GM12878 (cell line): ENCODE measurements around the gene IDI2. TPM values are rescaled to one million over a fixed set of nuclear protein-coding genes. Genes with fewer than 3 reads are reported as not detected.

Source experiments
- ATAC-seq: fragments of 200-7000 bp; cut with Tn5 transposase; 3 replicates; pipeline ENCODE4 v1.9.1; 2020; ENCODE audit warnings: mild to moderate bottlenecking, moderate library complexity
- BruUV-seq: library from RNA; stranded (reverse); fragments of 400-500 nt; replicated peaks from 2 replicates; lab custom pipeline; 2021; lab: Mats Ljungman, UMichigan
- CTCF ChIA-PET: fragments of 300-600 bp; sonication (Branson Sonifier 250); formaldehyde crosslinking; extraction: SDS; loops from one replicate; lab custom pipeline; 2021; ENCODE audit warnings: inconsistent platforms; lab: Yijun Ruan, JAX
- POLR2A ChIA-PET: fragments of 350-600 bp; formaldehyde crosslinking; extraction: SDS; loops from one replicate; lab custom pipeline; 2021; ENCODE audit warnings: inconsistent platforms; lab: Charles Lee
- RAD21 ChIA-PET: fragments of 300-600 bp; sonication (Branson Sonifier 250); formaldehyde crosslinking; loops from one replicate; lab custom pipeline; 2023; ENCODE audit warnings: antibody characterized with exemption; ENCODE audit not compliant: unreplicated experiment; lab: Charles Lee
- SMC1A ChIA-PET: fragments of 300-600 bp; sonication (Branson Sonifier 250); formaldehyde crosslinking; loops from one replicate; lab custom pipeline; 2023; ENCODE audit not compliant: unreplicated experiment, uncharacterized antibody; lab: Charles Lee
- DNase-seq: peaks from one replicate; pipeline ENCODE4 v3.0.0-alpha.2; 2011; ENCODE audit warnings: low read depth, low spot score
- FAIRE-seq: peaks from 3 replicates; lab custom pipeline; 2011; peaks lifted over from hg19 to GRCh38; lab: Jason Lieb, UNC
- H2AFZ ChIP-seq: 2 replicates; pipeline ENCODE4 v1.6.0; 2011; ENCODE audit warnings: low read depth, low read length, control low read depth; ENCODE audit not compliant: control insufficient read depth
- H3K27ac ChIP-seq: 2 replicates; pipeline ENCODE4 v1.5.1; 2011; ENCODE audit warnings: control low read depth; ENCODE audit not compliant: control insufficient read depth, insufficient read depth
- H3K27me3 ChIP-seq, 2 experiments: replicated peaks in 1 of 2; 2 replicates each; pipeline versions ENCODE4 v1.6.0 to v1.6.1; 2011; ENCODE audit warnings: low read length in 1 of 2; ENCODE audit not compliant: control insufficient read depth in 2 of 2, insufficient read depth in 2 of 2
- H3K36me3 ChIP-seq, 2 experiments: 2 replicates each; pipeline ENCODE4 v1.5.1; 2011; ENCODE audit warnings: low read length in 1 of 2; ENCODE audit not compliant: control insufficient read depth in 2 of 2, insufficient read depth in 2 of 2
- H3K4me1 ChIP-seq: 2 replicates; pipeline ENCODE4 v1.6.1; 2011; ENCODE audit warnings: mild to moderate bottlenecking, low read length, moderate library complexity, mixed read lengths; ENCODE audit not compliant: control insufficient read depth, insufficient read depth
- H3K4me2 ChIP-seq: 2 replicates; pipeline ENCODE4 v1.6.0; 2011; ENCODE audit warnings: control low read depth; ENCODE audit not compliant: control insufficient read depth, insufficient read depth
- H3K4me3 ChIP-seq: fragments of 200-600 bp; sonication (generic); 2 replicates; pipeline ENCODE4 v1.5.1; 2016
- H3K79me2 ChIP-seq: 2 replicates; pipeline ENCODE4 v1.6.0; 2011; ENCODE audit warnings: low read length; ENCODE audit not compliant: control insufficient read depth, insufficient read depth
- H3K9ac ChIP-seq: 2 replicates; pipeline ENCODE4 v1.8.0; 2011; ENCODE audit warnings: low read length, control low read depth, mixed read lengths; ENCODE audit not compliant: control insufficient read depth, insufficient read depth
- H3K9me3 ChIP-seq: replicated peaks from 3 replicates; pipeline ENCODE4 v1.5.1; 2011; ENCODE audit warnings: mild to moderate bottlenecking, low read length; ENCODE audit not compliant: control insufficient read depth, insufficient read depth
- H4K20me1 ChIP-seq: 2 replicates; pipeline ENCODE4 v1.6.0; 2011; ENCODE audit not compliant: control insufficient read depth, insufficient read depth
- RAD21 ChIP-seq: IDR thresholded peaks from 2 replicates; pipeline ENCODE4 v1.6.1; 2011; ENCODE audit warnings: mild to moderate bottlenecking, low read depth, low read length, moderate library complexity; ENCODE audit not compliant: insufficient read depth
- SMC3 ChIP-seq: IDR thresholded peaks from 2 replicates; pipeline ENCODE4 v1.6.1; 2011; ENCODE audit warnings: low read length, improper control_type of control experiment, borderline replicate concordance
- WGBS: methylation state at CpG from one replicate; pipeline ENCODE4 v1.1.6; 2016; ENCODE audit warnings: low lambda C conversion rate; ENCODE audit not compliant: insufficient replicate concordance, insufficient coverage; ENCODE audit errors: missing lambda C conversion rate; 5-methylcytosine and 5-hydroxymethylcytosine counted together
- in situ Hi-C: fragments of 300-500 bp; cut with MboI; formaldehyde crosslinking; loops from 9 replicates; pipeline ENCODE4 v1.14.3; 2018; ENCODE audit warnings: mixed read lengths
- intact Hi-C: fragments of 100-400 bp; cut with micrococcal nuclease; formaldehyde crosslinking; loops from one replicate; pipeline ENCODE4 v1.14.2; 2022; ENCODE audit not compliant: unreplicated experiment
- polyA plus RNA-seq, 11 experiments: library from polyadenylated mRNA; depleted of rRNA in 4 of 11; unstranded in 6 of 11; stranded (reverse) in 5 of 11; fragments of >200 nt; fragmentation: Nextera tagmentation in 4 of 11; fragmentation: Illumina TruSeq in 1 of 11; extraction: Ambion mirVana in 4 of 11; extraction: Trizol in 1 of 11; gene quantifications; 1 replicate in 1 of 11; 2 replicates in 10 of 11; pipeline versions ENCODE4 v1.2.1 to v1.2.3, GENCODE V29; 2011 to 2016; ENCODE audit warnings: inconsistent platforms in 2 of 11, missing spikeins in 2 of 11, low read depth in 1 of 11
- total RNA-seq, 4 experiments: library from RNA; depleted of rRNA in 3 of 4; stranded (reverse); fragments of >200 nt in 3 of 4; fragmentation: Illumina TruSeq in 1 of 4; extraction: Trizol in 1 of 4; gene quantifications; 2 replicates each; pipeline versions ENCODE4 v1.2.1 to v1.2.3, GENCODE V29; 2013 to 2021
- TF ChIP-seq, protein P1 (sequence below), 3 experiments: IDR thresholded peaks in 2 of 3; conservative IDR thresholded peaks in 1 of 3; 2 replicates each; pipeline ENCODE4 v1.5.1; 2011; ENCODE audit warnings: low read depth in 3 of 3, low read length in 3 of 3, mild to moderate bottlenecking in 3 of 3, control low read depth in 2 of 3, moderate library complexity in 2 of 3, inconsistent platforms in 1 of 3, mixed read lengths in 1 of 3; ENCODE audit not compliant: control insufficient read depth in 2 of 3, insufficient read depth in 1 of 3; ENCODE audit errors: extremely low read depth in 1 of 3
- TF ChIP-seq, protein P2 (sequence below): fragments of 450-650 bp; IDR thresholded peaks from 2 replicates; pipeline ENCODE4 v1.6.1; 2016; ENCODE audit warnings: mild to moderate bottlenecking, moderate library complexity, borderline replicate concordance
- TF ChIP-seq, protein P3 (sequence below): fragments of 450-650 bp; IDR thresholded peaks from 2 replicates; pipeline ENCODE4 v1.6.1; 2017; ENCODE audit warnings: antibody characterized with exemption, mild to moderate bottlenecking, moderate library complexity

The IDI2 gene
- total and polyA plus RNA-seq, 10 of the 15 experiments (the other 5 are each of a cell fraction or from before 2014, with no cell fraction given), result 0.06 TPM; not detected in 9

DNA sequence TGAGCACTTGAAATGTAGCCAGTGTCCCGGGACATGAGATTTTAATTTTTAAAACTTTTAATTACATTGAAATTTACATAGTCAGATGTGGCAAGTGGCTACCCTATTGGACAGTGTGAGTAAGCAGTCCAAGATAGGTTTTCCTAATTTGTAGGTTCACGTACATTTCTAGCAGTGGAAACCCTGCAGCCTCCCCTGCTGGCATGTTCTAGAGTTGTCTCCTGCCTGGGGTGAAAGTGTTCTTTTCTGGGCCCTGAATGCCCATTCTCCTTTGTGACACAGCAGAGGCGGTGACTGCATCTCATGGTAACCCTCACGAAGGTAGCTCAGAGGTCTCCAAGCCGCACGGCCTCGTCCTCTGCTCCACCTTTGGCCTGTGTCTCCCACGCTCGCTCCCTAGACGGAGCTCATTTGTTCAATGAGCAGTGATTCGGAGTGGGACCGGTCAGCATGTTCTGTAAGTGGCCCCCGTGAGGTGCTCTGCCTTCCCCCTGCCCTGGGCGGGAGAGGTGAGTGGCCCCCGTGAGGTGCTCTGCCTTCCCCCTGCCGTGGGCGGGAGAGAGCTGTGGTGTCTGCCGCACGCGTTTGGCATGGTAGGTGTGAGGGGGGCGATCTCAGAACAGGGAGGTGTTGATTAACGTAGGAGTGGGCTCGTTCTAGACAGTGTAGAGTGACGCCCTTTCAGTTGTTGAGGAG is 48.5 kb upstream of the IDI2 start:
- Histone ChIP-seq H3K79me2 (no peaks in the 10 kb centered on the region; the same call in 1 of the 2 replicates), H3K9ac (no peak overlapping the region), H3K4me3 (no peak overlapping the region), H3K27ac (no peak overlapping the region), H2AFZ (no peak overlapping the region), H3K36me3 (peaks cover 1 to 13% of the 10 kb centered on the region in 2 experiments; a peak in 2 of 4 replicates), H3K9me3 (no peaks in the 10 kb centered on the region), H3K27me3 (no peaks in the 10 kb centered on the region), H3K4me2 (no peak overlapping the region), H4K20me1 (no peaks in the 10 kb centered on the region), H3K4me1 (no peaks in the 10 kb centered on the region)
- DNase-seq, result no peak
- in situ Hi-C loops, result loop anchor here (10.0 kb wide), 1 partner anchor 569 kb away; no protein-coding TSS in a partner anchor
- ChIA-PET POLR2A (interaction anchor here (0.5 kb wide), 1 partner anchor 12 kb away, joined by 6 read pairs; no protein-coding TSS in a partner anchor), CTCF (interaction anchor here (1.6 kb wide), 1 partner anchor 25 kb away, joined by 8 read pairs; the partner anchor contains the start of gene IDI1), RAD21 (interaction anchor here (1.0 to 1.4 kb wide), 2 partner anchors 25 to 210 kb away, joined by 3 to 4 read pairs; partner anchors contain the start of gene IDI1), SMC1A (no interaction called here)
- FAIRE-seq, result no peak
- no peak for ATAC-seq
- intact Hi-C loops, result loop anchor here (10.0 kb wide), 1 partner anchor 559 kb away; no protein-coding TSS in a partner anchor
- TF ChIP-seq, protein P1, sequence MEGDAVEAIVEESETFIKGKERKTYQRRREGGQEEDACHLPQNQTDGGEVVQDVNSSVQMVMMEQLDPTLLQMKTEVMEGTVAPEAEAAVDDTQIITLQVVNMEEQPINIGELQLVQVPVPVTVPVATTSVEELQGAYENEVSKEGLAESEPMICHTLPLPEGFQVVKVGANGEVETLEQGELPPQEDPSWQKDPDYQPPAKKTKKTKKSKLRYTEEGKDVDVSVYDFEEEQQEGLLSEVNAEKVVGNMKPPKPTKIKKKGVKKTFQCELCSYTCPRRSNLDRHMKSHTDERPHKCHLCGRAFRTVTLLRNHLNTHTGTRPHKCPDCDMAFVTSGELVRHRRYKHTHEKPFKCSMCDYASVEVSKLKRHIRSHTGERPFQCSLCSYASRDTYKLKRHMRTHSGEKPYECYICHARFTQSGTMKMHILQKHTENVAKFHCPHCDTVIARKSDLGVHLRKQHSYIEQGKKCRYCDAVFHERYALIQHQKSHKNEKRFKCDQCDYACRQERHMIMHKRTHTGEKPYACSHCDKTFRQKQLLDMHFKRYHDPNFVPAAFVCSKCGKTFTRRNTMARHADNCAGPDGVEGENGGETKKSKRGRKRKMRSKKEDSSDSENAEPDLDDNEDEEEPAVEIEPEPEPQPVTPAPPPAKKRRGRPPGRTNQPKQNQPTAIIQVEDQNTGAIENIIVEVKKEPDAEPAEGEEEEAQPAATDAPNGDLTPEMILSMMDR (IDR thresholded peaks at IDR 0.05 in 2 of 3, conservative IDR thresholded peaks at IDR 0.05 in 1 of 3; ENCODE audit: control insufficient read depth in 2 of 3, extremely low read depth in 1 of 3, insufficient read depth in 1 of 3, low read depth in 3 of 3, low read length in 3 of 3), result peak; percentile 12 to 37 (median 29); a peak in 2 of 6 replicates
- TF ChIP-seq, protein P2, sequence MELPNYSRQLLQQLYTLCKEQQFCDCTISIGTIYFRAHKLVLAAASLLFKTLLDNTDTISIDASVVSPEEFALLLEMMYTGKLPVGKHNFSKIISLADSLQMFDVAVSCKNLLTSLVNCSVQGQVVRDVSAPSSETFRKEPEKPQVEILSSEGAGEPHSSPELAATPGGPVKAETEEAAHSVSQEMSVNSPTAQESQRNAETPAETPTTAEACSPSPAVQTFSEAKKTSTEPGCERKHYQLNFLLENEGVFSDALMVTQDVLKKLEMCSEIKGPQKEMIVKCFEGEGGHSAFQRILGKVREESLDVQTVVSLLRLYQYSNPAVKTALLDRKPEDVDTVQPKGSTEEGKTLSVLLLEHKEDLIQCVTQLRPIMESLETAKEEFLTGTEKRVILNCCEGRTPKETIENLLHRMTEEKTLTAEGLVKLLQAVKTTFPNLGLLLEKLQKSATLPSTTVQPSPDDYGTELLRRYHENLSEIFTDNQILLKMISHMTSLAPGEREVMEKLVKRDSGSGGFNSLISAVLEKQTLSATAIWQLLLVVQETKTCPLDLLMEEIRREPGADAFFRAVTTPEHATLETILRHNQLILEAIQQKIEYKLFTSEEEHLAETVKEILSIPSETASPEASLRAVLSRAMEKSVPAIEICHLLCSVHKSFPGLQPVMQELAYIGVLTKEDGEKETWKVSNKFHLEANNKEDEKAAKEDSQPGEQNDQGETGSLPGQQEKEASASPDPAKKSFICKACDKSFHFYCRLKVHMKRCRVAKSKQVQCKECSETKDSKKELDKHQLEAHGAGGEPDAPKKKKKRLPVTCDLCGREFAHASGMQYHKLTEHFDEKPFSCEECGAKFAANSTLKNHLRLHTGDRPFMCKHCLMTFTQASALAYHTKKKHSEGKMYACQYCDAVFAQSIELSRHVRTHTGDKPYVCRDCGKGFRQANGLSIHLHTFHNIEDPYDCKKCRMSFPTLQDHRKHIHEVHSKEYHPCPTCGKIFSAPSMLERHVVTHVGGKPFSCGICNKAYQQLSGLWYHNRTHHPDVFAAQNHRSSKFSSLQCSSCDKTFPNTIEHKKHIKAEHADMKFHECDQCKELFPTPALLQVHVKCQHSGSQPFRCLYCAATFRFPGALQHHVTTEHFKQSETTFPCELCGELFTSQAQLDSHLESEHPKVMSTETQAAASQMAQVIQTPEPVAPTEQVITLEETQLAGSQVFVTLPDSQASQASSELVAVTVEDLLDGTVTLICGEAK, result no peak
- peak; percentile 35 for TF ChIP-seq RAD21
- peak; percentile 12; the same call in 1 of the 2 replicates for TF ChIP-seq SMC3
- TF ChIP-seq, protein P3, sequence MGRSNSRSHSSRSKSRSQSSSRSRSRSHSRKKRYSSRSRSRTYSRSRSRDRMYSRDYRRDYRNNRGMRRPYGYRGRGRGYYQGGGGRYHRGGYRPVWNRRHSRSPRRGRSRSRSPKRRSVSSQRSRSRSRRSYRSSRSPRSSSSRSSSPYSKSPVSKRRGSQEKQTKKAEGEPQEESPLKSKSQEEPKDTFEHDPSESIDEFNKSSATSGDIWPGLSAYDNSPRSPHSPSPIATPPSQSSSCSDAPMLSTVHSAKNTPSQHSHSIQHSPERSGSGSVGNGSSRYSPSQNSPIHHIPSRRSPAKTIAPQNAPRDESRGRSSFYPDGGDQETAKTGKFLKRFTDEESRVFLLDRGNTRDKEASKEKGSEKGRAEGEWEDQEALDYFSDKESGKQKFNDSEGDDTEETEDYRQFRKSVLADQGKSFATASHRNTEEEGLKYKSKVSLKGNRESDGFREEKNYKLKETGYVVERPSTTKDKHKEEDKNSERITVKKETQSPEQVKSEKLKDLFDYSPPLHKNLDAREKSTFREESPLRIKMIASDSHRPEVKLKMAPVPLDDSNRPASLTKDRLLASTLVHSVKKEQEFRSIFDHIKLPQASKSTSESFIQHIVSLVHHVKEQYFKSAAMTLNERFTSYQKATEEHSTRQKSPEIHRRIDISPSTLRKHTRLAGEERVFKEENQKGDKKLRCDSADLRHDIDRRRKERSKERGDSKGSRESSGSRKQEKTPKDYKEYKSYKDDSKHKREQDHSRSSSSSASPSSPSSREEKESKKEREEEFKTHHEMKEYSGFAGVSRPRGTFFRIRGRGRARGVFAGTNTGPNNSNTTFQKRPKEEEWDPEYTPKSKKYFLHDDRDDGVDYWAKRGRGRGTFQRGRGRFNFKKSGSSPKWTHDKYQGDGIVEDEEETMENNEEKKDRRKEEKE, result no peak
- no TSS peak for BruUV-seq
- WGBS, result 95% methylated on average over 24 of the region's 24 CpGs
